ENCODE results near the gene DCXR. TPM values are rescaled to one million over a fixed set of nuclear protein-coding genes. Genes with fewer than 3 reads are reported as not detected.

DCXR gene
- total RNA-seq, 2 experiments from 2014 or later: 110 to 115 TPM

- POLR2A ChIA-PET: no interaction called here
- Mint-ChIP-seq H3K9me3 (no peaks in the 10 kb centered on the region), H3K4me1 (no peaks in the 10 kb centered on the region), H3K27ac (no peak overlapping the region), H3K4me3 (no peak overlapping the region), H3K36me3 (peaks cover 3% of the 10 kb centered on the region), H3K27me3 (peaks cover 1% of the 10 kb centered on the region)
- ATAC-seq (ENCODE audit: low read depth) (no peak), DNase-seq (no peak)
Measured at GRCh38 chr17:82079001-82079677, 41.6 kb upstream of the DCXR start.

- peaks cover 3% of the 10 kb centered on the region for H3K36me3 Mint-ChIP-seq
- no peak overlapping the region for H3K4me3 Mint-ChIP-seq
- ATAC-seq (ENCODE audit: low read depth) (no peak), DNase-seq (no peak)
- POLR2A ChIA-PET: no interaction called here
- H3K4me1 Mint-ChIP-seq: no peaks in the 10 kb centered on the region
- peaks cover 4% of the 10 kb centered on the region for H3K27me3 Mint-ChIP-seq
- H3K9me3 Mint-ChIP-seq: no peaks in the 10 kb centered on the region
- H3K27ac Mint-ChIP-seq: no peak overlapping the region
Measured at GRCh38 chr17:82078433-82078832, 40.9 kb upstream of the DCXR start.

- ATAC-seq (ENCODE audit: low read depth): no peak
- POLR2A ChIA-PET: no interaction called here
- Mint-ChIP-seq H3K4me3 (no peak overlapping the region), H3K9me3 (no peaks in the 10 kb centered on the region), H3K36me3 (peaks cover 3% of the 10 kb centered on the region), H3K4me1 (no peaks in the 10 kb centered on the region), H3K27ac (no peak overlapping the region), H3K27me3 (peaks cover 6% of the 10 kb centered on the region)
- no peak for DNase-seq
Measured at GRCh38 chr17:82077617-82078358, 40.3 kb upstream of the DCXR start.

- POLR2A ChIA-PET: interaction anchor here (0.6 kb wide), 1 partner anchor 110 kb away, joined by 5 read pairs; no protein-coding TSS in a partner anchor
- Mint-ChIP-seq H3K36me3 (peaks cover 3% of the 10 kb centered on the region), H3K4me1 (no peaks in the 10 kb centered on the region), H3K27ac (no peak overlapping the region), H3K9me3 (no peaks in the 10 kb centered on the region), H3K4me3 (no peak overlapping the region), H3K27me3 (peaks cover 6% of the 10 kb centered on the region)
- no peak for DNase-seq
- ATAC-seq (ENCODE audit: low read depth): peak; percentile 18
Measured at GRCh38 chr17:82076785-82077591, 39.5 kb upstream of the DCXR start.

GRCh38 chr17:82076018-82076784, 38.7 kb upstream of the DCXR start:
- Mint-ChIP-seq H3K4me3 (no peak overlapping the region), H3K4me1 (no peaks in the 10 kb centered on the region), H3K36me3 (peaks cover 3% of the 10 kb centered on the region), H3K27ac (no peak overlapping the region), H3K9me3 (no peaks in the 10 kb centered on the region), H3K27me3 (peaks cover 6% of the 10 kb centered on the region)
- ATAC-seq (ENCODE audit: low read depth) (no peak), DNase-seq (no peak)
- POLR2A ChIA-PET: interaction anchor here (0.6 kb wide), 1 partner anchor 111 kb away, joined by 5 read pairs; no protein-coding TSS in a partner anchor

- POLR2A ChIA-PET: no interaction called here
- ATAC-seq (ENCODE audit: low read depth) (no peak), DNase-seq (no peak)
- H3K27me3 Mint-ChIP-seq: peaks cover 8% of the 10 kb centered on the region
- H3K9me3 Mint-ChIP-seq: no peaks in the 10 kb centered on the region
- H3K36me3 Mint-ChIP-seq: peaks cover 3% of the 10 kb centered on the region
- H3K4me3 Mint-ChIP-seq: no peak overlapping the region
- H3K27ac Mint-ChIP-seq: no peak overlapping the region
- no peaks in the 10 kb centered on the region for H3K4me1 Mint-ChIP-seq
Measured at GRCh38 chr17:82073446-82073845, 35.9 kb upstream of the DCXR start.

- ATAC-seq (ENCODE audit: low read depth) (no peak), DNase-seq (no peak)
- POLR2A ChIA-PET: interaction anchor here (0.5 kb wide), 1 partner anchor 54 kb away, joined by 3 read pairs; no protein-coding TSS in a partner anchor
- H3K36me3 Mint-ChIP-seq: no peaks in the 10 kb centered on the region
- H3K4me1 Mint-ChIP-seq: no peaks in the 10 kb centered on the region
- H3K27ac Mint-ChIP-seq: no peak overlapping the region
- no peak overlapping the region for H3K4me3 Mint-ChIP-seq
- H3K27me3 Mint-ChIP-seq: peaks cover 8% of the 10 kb centered on the region
- no peaks in the 10 kb centered on the region for H3K9me3 Mint-ChIP-seq
Measured at GRCh38 chr17:82072827-82073226, 35.3 kb upstream of the DCXR start.

GRCh38 chr17:82070611-82071010, 33.1 kb upstream of the DCXR start:
- POLR2A ChIA-PET: no interaction called here
- Mint-ChIP-seq H3K27me3 (peaks cover 6% of the 10 kb centered on the region), H3K4me1 (peaks cover 5% of the 10 kb centered on the region), H3K4me3 (no peak overlapping the region), H3K9me3 (no peaks in the 10 kb centered on the region), H3K27ac (no peak overlapping the region), H3K36me3 (no peaks in the 10 kb centered on the region)
- DNase-seq: no peak
- no peak for ATAC-seq (ENCODE audit: low read depth)

GRCh38 chr17:82065638-82066303, 28.3 kb upstream of the DCXR start, which contains the start of gene DUS1L:
DUS1L (minus strand) TSS chr17:82065804; CDS start chr17:82065059, 745 bp downstream.
- no peaks in the 10 kb centered on the region for H3K9me3 Mint-ChIP-seq
- H3K4me1 Mint-ChIP-seq: peaks cover 5% of the 10 kb centered on the region
- POLR2A ChIA-PET: interaction anchor here (0.6 to 3.0 kb wide), 13 partner anchors 9 to 88 kb away, joined by 3 to 12 read pairs (median 4); partner anchors contain the start of genes DCXR, FASN, GPS1 and RFNG
- ATAC-seq (ENCODE audit: low read depth) (peak; percentile 83), DNase-seq (peak; percentile 90)
- H3K4me3 Mint-ChIP-seq: peak within 1 kb of the TSS; percentile 87
- H3K36me3 Mint-ChIP-seq: no peaks in the 10 kb centered on the region
- peaks cover 2% of the 10 kb centered on the region for H3K27me3 Mint-ChIP-seq
- H3K27ac Mint-ChIP-seq: peak within 1 kb of the TSS; percentile 84

- H3K27ac Mint-ChIP-seq: no peak overlapping the region
- ATAC-seq (ENCODE audit: low read depth): peak; percentile 58
- no peaks in the 10 kb centered on the region for H3K27me3 Mint-ChIP-seq
- H3K36me3 Mint-ChIP-seq: no peaks in the 10 kb centered on the region
- POLR2A ChIA-PET: interaction anchor here (0.8 to 3.0 kb wide), 10 partner anchors 9 to 57 kb away, joined by 3 to 12 read pairs (median 6); partner anchors contain the start of genes DCXR, FASN, GPS1 and RFNG
- peaks cover 5% of the 10 kb centered on the region for H3K4me1 Mint-ChIP-seq
- no peaks in the 10 kb centered on the region for H3K9me3 Mint-ChIP-seq
- no peak for DNase-seq
- H3K4me3 Mint-ChIP-seq: peak overlapping the region; percentile 63
Measured at GRCh38 chr17:82065193-82065637, 27.7 kb upstream of the DCXR start.

- H3K27me3 Mint-ChIP-seq: no peaks in the 10 kb centered on the region
- H3K4me1 Mint-ChIP-seq: peaks cover 5% of the 10 kb centered on the region
- DNase-seq: no peak
- H3K27ac Mint-ChIP-seq: peak overlapping the region; percentile 9
- ATAC-seq (ENCODE audit: low read depth): no peak
- no peaks in the 10 kb centered on the region for H3K9me3 Mint-ChIP-seq
- peak overlapping the region; percentile 63 for H3K4me3 Mint-ChIP-seq
- POLR2A ChIA-PET: interaction anchor here (0.8 to 3.0 kb wide), 9 partner anchors 8 to 57 kb away, joined by 3 to 12 read pairs (median 7); partner anchors contain the start of genes DCXR, FASN, GPS1 and RFNG
- no peaks in the 10 kb centered on the region for H3K36me3 Mint-ChIP-seq
Measured at GRCh38 chr17:82064433-82065192, 27.1 kb upstream of the DCXR start.
